GM19025 (cell line): Measurements from ENCODE around the gene CHRDL2.

Experiments used
- ATAC-seq: cut with Tn5 transposase; IDR thresholded peaks from one replicate; pipeline ENCODE4 v1.9.1; 2021; ENCODE audit warnings: mild to moderate bottlenecking, low read depth, moderate library complexity; ENCODE audit not compliant: unreplicated experiment

Gene CHRDL2

DNA sequence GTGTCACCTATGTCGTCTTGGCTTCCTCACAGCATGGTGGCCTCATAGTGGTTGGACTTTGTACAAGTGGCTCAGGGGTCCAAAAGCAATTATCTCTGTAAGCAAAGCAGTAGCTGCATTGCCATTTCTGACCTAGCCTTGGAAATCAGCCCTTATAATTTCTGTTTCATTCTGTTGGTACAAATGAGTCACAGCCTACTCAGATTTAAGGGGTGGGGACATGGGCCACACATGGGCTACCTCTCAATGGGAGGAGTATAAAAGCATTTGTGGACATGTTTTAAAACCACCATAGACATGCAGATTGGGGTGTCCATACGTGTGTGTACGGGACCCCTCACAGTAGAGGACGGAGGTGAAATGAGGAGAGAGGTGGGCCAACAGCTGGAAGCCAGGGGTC, 41.6 kb downstream of the CHRDL2 start:
- no peak for ATAC-seq

DNA sequence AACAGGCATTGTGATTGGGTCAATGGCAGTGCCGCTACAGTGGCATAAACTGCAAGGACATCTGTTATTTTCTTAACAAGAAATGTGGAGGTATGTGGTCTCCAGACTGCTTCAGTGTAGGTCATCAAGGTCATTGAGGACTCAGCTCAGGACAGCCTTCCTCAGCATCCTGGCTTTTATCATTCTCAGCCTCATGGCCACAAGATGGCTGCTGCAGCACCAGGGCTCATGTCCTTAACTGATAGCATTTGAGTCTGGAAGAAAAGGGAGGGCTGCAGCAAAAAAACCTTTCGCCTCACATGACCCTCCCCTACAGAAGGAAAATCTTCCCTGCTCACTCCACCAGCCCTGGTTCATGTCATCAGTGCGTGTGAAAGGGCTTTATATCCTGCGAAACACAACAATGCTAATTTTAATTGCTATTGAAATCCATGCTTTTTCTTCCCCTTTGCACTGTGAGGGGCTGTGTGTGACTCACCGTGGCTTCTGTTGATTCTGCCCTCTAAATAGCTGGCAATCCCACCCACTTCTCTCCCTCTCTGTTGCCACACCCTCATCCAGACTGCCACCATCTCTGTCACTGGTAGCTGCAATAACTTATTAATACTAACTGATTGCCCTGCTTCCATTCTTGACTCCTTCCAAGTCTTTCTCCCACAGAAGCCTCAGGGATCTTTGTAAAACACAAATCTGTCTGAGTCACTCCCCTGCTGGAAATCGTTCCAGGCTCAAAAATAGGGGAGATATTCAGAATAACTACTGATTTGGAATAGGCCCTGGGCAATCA, 43.8 kb downstream of the CHRDL2 start:
- no peak for ATAC-seq

DNA sequence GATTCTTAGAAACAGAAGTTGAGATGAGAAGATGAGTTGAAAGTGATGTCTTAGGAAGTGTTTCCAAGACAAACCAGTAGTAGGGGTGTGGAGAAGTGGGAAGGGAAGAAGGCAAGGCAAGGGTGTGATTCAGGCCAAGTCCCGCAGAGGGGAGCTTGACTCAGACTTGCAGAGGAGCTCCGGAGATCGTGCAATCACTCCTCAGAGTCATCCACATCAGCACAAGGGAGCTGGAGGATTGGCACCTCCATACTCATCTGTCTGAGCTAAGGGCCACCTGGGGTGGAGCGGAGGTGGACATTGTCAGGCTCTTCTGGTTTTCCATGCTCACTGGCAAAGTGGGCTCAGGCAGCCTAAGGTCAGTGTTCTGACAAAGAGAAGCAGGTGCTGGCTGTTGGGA, 44.4 kb downstream of the CHRDL2 start:
- ATAC-seq: no peak

DNA sequence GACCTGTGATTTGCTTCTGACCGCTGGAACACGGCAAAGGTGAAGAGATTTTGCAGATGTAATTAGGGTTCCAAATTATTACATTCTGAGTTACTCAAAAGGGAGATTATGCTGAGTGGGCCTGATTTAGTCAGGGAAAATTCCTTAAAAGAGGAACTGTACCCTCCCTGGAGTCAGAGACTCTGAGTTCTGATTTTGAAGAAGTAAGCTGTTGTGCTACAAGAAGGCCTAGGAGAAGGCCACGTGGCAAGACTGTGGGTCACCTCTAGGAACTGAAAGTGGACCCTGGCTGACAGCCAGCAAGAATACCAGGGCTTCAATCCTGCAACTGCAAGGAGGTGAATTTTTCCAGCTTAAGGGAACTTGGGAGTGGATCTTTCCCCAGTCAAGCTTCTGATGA, 45.3 kb downstream of the CHRDL2 start:
- no peak for ATAC-seq

DNA sequence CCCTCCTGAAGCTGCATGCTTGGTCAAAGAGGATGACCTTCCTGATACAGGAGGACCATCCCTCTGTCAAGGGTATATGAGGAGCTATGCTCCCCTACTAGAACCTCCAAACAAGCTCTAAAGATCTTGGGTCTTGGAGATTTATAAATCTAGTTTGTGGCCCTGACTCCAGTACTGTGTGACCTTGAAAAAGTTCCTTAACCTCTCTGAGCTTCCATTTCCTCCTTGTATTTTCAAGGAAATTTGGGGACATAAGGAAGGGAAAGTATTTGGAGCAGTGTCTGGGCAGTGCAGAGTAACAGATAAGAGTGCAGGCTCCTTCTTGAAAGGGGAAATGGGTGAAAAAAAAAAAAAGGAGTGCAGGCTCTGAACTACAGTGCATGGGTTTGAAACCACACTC, 45.9 kb downstream of the CHRDL2 start:
- no peak for ATAC-seq

DNA sequence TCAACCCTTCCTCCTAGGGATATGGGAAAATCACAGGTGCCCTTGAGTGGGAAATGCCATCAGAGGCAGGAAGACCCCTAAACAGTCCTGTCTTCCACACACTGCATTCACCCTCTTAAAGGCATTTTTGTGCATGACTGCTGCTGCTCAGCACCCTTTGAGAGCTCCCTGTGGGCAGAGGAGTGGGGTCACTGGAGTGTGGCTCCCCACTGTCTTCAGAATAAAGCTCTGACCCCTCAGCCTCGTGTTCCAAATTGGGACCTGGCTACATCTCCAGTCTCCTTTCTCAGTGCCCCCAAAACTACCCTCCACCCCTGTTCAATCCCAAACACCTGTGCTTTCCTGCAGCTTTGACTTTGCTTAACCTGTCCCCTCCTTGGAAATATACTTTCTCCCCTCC, 46.6 kb downstream of the CHRDL2 start:
- ATAC-seq: no peak

DNA sequence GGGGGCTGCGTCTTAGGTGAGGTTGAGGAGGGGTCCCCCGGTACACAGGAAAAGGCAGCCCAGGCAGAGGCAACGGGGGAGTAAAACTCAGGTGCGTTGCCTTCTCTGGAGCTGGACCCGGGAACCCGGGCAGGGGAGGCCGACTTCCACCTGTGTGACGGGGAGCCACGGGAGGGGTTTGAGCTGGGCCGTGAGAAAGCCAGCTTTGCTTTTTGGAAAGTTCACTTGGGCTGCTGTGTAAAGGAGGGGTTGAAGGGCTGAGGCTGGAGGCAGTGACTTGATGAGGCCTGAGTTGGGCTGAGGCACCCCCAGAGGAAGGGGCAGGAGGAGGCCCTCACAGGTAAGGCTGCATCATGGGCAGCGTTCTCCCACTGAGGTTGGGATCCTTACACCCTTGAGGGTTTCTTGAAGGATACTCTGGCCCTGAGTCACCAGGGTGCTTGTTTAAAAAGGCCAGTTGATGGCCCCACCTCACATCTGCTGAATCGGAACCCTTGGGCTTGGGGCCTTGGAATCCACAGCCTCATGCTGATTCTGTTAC, 47.2 kb downstream of the CHRDL2 start:
- no peak for ATAC-seq

DNA sequence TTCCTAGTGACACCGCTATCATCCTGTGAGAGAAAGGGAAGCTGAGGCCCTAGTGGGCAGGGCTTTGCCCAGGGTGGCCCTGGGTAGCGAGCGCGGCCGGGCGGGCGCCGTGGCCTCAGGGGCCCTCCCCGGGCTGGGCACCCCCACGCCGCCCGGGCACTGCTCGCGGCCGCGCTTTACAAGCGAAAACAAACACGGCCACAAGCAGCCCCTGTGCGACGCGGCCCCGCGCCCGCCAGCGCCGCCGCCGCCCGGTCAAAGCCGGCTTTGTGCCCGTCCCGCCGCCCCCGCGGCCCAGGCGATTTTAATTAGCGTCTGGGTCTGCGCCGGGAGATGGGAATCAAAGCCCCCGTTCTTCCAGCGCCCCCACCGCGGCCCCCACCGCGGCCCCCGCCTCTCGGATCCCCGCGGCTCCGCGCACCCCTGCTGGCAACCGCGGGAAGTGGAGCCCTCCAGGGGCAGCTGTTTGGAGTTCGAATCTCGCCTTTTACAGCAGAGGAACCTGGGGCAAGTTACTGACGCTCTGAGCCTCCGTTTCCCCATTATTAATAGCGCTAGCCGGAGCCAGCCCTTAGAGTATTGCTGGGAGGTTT, 47.9 kb downstream of the CHRDL2 start:
- ATAC-seq: no peak

DNA sequence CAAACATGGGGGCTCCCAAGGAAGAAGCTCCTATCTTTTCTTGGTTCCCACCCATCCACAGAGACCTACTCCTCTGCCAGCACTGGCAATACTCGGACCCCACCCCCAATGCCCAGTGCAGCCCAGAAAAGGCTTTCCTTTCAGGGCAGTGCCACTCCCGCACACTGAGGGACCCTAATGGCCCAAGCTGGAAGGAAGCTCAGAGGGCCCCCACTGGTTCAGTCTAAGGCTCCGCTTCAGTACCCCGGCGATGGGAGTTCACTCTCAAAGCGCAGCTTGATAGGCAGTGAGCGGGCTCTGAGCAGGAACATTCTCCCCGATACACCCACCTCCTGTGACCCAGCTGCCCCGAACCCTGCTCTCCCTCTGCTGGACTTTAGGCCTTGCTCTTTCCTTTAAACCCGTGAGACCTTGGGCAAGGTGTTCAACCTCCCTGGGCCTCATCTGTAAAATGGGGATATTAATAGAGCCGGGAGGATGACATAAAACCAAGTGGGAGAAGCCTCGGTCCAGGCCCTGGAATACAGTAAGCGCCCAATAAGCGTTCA, 48.4 kb downstream of the CHRDL2 start:
- no peak for ATAC-seq

DNA sequence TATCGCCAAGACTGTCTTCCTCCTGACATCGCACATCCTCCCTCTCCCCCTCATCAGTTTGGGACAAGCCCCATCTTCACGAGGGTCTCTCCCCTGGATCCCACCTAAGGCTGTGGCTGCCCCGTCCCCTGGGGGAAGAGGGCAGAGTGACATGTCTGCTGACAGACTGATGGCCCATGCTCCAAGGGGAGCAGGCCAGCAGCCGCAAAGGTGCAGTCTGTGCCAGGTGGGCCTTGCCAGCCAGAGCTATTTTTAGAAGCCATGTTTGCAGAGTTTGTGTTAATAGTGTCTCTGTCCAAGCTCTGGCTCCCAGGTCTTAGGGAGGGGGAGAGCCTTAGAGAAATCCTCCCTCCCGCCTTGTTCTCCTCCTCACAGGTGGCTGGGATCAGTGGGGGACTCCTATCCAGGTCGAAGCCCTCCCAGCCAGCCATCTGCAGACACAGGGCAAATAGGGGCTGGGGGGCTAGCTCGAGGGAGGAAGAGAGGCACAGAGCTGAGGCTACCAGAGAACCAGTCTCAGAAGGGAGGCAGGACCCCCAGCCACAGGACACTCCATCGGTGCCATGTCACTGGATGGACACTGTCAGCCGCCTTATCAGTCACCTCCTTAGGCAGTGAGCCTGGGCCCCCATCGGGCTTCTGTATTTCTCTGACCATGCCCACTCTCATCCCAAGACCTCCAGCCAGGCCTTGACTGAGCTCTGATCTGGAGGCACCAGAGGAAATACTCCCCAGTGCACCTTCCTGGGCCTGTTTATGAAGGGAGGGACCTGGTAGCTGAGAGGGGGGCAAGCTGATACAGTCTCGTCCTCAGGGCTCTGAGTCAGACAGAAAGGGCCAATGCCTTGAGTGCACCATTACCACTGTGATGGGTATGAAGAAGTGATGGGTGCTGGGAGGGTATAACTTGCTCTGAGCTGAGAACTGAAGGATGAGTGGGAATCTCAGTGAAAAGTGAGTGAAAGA, 49.3 kb downstream of the CHRDL2 start:
- ATAC-seq: no peak

DNA sequence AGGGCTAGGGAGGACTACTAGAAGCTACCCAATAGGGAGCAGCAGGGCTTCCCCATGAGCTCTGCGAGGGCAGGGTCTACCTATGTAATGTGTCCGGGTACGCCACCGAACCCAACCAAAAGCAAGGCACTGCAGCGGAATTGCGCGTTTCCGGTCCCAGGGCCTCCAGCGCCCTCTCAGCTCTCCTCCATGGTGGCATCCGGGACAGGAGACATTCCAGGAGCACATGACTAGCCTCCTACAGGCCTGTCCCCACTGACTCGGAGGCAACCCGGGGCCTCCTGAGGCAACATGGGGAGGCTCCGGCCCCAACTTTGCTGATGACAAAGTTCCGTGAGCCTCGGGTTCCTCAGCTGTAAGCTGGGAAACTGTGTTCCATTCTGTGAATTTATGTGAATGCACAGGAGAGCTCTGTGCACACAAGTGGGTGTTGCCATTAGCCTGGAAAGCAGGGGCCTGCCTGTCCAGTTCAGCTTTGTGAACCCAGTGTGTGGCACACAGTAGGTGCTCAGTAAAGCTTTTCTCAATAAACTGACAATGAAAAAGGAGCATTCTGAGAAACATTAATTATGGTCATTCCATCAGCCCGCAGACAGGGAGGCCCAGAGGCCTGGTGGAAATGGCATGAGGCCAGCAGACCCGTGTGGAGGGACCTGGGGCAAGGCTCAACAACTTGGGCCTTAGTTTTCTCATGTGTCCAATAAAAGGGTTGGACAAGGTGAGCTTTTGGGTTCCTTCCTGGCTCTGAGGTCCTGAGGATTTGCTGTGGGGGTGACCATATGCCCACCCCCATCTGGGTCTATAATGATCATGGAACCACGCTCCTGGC, 50.3 kb downstream of the CHRDL2 start:
- ATAC-seq: no peak

DNA sequence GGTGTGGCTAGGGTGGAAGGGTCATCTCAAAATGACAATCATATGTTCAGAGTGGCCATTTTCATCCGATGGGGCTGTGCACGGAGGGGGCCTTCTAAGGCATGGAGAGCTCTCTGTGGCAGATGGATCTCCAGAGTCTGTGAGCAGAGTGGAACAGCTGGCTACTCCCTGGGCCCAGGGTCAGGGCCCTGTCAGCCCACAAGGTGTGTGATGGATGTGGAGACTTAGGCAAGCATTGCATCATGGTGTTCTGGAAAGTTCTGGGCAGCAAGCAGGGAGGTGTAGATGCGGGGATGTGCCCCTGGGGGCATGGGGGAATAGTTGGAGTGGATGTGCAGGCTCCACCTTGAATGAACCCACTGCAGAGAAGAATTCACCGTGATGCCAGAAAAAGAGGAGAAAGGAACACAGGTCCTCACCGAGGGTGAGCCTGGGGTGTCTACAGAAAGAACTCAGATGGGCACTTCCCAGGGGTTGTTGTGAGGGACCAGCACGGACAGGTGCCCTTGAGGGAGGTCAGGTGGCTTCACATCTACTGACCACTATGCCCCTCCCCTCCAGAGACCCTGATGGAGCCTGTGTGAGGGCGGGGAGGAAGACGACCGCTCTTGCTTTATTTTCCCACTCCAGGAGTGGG, 51.1 kb downstream of the CHRDL2 start:
- no peak for ATAC-seq

DNA sequence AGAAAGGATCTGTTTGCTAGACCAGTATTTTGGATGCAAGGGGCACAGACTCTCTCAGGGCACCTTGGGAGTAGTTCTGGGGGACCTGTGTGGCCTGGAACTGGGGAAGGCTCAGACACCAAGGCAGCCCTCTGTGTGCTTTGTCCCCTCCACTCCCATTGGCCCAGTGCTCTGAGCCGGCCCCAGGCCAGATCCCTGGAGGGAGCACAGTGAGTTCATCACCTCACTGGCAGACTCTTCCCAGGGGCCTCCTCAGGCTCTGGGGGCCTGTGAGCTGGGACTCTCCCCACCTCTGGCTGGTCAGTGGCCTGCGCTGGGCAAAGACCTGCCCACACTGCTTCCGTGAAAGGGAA, 51.7 kb downstream of the CHRDL2 start:
- no peak for ATAC-seq

DNA sequence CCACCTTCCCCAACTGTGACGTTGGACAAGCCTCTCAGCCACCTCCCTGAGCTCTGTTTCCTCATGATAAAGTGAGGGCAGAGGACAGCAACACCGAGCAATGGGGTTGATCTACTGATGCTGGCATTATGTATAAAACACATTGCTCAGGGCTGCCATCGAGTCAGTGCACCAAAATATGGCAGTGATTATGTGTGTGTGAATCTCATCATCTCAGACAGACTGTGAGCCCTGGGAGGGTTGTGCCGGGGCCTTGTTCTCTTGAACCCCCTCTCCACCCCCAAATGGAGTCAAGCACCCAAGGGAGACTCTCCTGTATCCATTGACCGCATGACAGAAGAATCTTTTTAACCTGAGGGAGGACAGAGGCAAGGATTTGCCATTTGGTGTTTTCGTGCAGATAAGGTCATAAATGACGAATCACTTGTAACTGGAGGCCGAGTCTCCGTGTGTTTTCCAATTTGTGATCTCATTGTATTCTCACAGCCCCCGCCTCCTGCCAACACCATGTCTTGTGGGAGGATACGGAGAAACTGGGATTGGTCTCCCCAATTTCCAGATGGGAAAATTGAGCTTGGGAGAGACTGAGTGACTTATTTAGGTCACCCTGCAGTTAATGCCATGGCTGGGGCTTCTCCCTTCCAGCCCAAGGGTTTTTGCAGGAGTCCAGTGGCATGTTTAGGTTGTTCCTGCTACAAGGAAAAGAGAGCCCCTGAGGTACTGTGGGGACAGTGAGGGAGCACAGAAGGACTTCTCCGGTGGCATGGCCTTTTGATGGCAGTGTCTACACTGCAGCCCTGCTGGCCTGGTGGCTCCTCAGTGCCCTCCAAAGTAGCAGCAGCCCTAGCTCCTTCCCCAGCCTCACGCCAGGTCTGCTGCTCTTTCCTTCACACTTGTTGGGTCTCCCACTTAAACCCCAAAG, 52.4 kb downstream of the CHRDL2 start:
- ATAC-seq: no peak

DNA sequence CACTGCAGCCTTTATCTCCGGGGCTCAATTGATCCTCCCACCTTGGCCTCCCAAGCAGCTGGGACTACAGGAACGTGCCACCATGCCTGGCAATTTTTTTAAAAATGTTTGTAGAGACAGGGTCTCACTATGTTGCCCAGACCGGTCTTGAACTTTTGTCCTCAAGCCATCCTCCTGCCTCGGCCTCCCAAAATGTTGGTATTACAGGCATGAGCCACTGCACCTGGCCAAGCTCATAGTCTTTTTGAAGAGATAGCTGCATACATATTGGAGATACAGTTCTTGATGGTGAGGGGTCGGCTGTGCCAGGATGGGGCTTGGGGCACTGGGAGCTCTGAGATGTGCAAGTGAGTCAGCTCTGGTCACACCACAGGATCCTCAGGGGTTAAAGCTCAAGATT, 53.2 kb downstream of the CHRDL2 start:
- ATAC-seq: no peak

DNA sequence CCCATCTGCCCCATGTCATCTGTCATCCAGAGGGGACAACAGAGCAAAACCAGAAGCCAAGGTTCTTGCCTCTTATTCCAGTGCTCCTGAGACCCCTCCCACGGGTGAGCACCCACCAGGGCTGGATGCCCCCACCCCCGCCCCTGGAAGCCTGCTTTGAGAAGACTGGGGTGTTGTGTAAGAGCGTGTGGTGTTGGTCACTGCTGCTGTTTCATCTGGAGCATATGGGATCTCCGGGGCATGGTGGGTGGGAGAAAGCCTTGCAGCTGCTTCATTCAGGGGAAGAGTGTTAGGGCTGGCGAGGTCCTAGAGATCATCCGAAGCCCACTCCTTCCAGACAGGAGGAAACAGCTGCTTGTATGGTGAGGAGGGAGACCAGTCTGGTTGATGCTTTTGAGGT, 54.1 kb downstream of the CHRDL2 start:
- ATAC-seq: no peak

DNA sequence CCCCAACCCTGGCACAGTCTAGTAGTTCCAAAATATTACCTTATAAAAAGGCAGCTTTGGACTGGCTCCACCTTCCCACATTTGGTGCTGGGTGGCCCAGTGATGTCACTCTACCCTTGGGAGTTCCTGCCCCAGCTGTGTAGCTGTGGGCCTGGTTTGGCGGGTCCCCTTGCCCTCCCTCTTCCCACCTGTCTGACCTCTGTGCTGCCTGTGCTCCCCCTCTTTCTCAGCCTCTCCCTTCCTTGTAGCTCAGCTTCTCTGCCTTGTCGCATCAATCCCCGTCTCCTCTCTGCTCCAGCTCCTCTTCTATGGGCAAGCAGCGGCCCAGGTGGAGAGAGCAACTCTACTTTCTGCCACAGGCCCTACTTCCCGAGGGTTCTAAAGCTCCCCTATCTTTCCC, 54.6 kb downstream of the CHRDL2 start:
- no peak for ATAC-seq

DNA sequence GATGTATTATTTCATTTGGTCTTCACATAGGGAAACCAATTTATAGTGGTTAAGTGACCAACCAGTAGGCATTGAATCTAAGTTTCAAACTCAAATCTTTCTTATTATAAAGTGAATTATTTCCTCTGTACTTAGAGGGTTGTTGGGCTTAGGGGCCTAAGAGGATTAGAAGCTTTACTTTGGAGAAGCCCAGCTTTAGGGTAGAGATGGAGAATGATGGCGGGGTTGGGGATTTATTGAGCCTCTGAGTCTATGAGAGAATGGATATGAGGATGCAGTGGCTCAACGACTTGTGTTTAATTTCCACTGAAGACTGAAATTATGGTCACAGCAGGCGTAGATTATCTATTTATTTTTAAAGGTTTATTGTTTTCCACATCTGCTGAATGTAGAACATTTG, 55.5 kb downstream of the CHRDL2 start:
- ATAC-seq: no peak
